ENCODE measurements around the gene CUL7. TPM values are rescaled to one million over a fixed set of nuclear protein-coding genes. Genes with fewer than 3 reads are reported as not detected.
"Not testable (repeated sequence)": the region's sequence is repeated elsewhere in the genome, so short reads cannot be mapped to it uniquely, and the experiment has no call there.

The CUL7 gene
- total RNA-seq, 1 donor from 2014 or later: 20.1 TPM

DNA sequence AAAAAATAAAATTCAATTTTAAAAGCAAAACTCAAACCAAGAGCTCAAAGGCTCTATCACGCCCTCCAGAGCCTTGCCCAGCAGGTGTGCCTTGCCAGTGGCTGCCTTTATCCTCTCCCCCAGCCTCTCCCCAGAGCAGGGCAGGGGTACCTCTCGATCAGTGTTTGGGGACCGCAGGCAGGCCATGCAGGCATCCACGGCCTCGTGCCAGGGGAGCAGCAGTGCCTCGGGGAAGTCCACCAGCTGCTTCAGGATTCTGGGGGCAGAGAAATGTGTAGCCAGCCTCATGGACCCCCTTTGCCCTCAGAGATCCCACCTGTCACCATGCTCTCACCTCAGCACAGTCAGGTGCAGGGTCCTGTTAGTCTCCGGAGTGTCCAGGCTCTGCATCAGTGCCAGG is 5.7 kb downstream of the CUL7 start:
- Histone ChIP-seq H3K36me3 (peaks cover 56% of the 10 kb centered on the region), H3K4me3 (no peak overlapping the region), H3K27ac (no peak overlapping the region), H3K4me1 (peaks cover 11% of the 10 kb centered on the region), H3K27me3 (no peaks in the 10 kb centered on the region), H3K9me3 (no peaks in the 10 kb centered on the region)
- intact Hi-C loops (cut with DNase I): no loop called here
- ATAC-seq: no peak
- TF ChIP-seq, protein P1, sequence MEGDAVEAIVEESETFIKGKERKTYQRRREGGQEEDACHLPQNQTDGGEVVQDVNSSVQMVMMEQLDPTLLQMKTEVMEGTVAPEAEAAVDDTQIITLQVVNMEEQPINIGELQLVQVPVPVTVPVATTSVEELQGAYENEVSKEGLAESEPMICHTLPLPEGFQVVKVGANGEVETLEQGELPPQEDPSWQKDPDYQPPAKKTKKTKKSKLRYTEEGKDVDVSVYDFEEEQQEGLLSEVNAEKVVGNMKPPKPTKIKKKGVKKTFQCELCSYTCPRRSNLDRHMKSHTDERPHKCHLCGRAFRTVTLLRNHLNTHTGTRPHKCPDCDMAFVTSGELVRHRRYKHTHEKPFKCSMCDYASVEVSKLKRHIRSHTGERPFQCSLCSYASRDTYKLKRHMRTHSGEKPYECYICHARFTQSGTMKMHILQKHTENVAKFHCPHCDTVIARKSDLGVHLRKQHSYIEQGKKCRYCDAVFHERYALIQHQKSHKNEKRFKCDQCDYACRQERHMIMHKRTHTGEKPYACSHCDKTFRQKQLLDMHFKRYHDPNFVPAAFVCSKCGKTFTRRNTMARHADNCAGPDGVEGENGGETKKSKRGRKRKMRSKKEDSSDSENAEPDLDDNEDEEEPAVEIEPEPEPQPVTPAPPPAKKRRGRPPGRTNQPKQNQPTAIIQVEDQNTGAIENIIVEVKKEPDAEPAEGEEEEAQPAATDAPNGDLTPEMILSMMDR (IDR thresholded peaks at IDR 0.05): no peak
- DNase-seq: no peak

DNA sequence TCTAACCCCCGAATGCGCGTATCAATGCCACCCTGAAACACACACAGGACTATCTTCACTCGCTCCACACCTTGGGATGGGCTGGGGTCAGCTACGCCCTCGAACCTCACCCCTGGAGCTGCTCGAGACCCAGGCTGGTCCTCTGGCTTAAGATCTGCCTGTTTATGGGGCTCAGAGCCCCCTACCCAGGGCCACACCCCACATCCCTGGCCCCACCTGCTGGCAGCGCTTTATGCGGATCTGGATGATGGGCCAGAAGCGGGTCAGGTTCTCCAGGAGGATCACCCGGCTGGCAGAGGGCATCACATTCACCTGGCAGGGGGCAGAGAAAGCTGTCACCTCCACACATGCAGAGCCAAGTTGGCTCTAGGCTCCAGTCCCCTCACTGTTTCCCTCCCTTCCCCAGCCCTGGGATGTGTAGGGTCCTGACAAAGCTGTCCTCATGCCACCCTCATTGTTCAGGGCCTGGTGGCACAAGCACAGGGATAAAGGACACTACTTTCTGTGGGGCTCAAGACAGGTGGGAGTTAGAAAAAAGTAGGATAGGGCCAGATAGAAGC is 8.2 kb downstream of the CUL7 start:
- H3K36me3 ChIP-seq: peaks cover 70% of the 10 kb centered on the region

DNA sequence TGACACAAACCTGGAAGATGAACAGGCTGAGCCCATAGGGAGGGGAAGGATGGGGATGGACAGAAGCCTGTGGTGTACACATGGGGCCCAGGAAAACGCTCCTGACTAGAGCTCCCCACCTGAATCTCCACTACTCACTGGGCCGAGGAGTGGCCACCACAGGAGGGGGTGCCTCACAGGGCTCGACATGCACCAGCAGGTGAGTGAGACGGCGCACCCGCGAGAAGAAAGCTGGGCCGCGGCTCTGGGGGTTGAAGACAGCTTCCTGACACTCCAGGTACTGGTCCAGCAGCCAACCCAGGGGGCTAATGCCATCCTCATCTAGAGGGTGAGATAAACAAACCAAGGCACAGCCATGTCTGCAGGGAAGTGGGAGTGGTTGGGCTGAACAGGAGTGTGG is 10.3 kb downstream of the CUL7 start:
- no peaks in the 10 kb centered on the region for H3K4me1 ChIP-seq
- no peak overlapping the region for H3K27ac ChIP-seq
- no peak for ATAC-seq
- intact Hi-C loops (cut with DNase I): no loop called here
- no peaks in the 10 kb centered on the region for H3K27me3 ChIP-seq
- no peak overlapping the region for H3K4me3 ChIP-seq
- peaks cover 70% of the 10 kb centered on the region for H3K36me3 ChIP-seq
- no peaks in the 10 kb centered on the region for H3K9me3 ChIP-seq
- TF ChIP-seq, protein P1 (IDR thresholded peaks at IDR 0.05): no peak
- DNase-seq: no peak

More for the DNA sequence above, 8.2 kb downstream of the CUL7 start:
- Histone ChIP-seq H3K9me3 (no peaks in the 10 kb centered on the region), H3K27me3 (no peaks in the 10 kb centered on the region), H3K4me3 (no peak overlapping the region), H3K27ac (no peak overlapping the region), H3K4me1 (no peaks in the 10 kb centered on the region)
- TF ChIP-seq, protein P1 (IDR thresholded peaks at IDR 0.05): no peak
- no peak for DNase-seq
- ATAC-seq: no peak
- intact Hi-C loops (cut with DNase I): no loop called here

DNA sequence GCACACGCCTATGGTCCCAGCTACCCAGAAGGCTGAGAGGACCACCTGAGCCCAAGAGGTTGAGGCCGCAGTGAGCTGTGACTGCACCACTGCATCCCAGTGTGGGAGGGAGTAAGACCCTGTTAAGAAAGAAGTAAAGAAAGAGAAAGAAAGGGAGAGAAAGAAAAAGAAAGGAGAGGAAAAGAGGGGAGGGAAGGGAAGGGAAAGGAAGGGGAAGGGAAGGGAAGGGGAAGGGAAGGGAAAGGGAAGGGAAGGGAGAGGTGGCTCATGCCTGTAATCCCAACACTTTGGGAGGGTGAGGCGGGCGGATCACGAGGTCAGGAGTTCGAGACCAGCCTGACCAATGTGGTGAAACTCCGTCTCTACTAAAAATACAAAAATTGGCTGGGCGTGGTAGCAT is 12.2 kb downstream of the CUL7 start:
- peaks cover 72% of the 10 kb centered on the region for H3K36me3 ChIP-seq
- H3K4me3 ChIP-seq; H3K27ac ChIP-seq; H3K4me1 ChIP-seq; DNase-seq; intact Hi-C loops (cut with DNase I); H3K27me3 ChIP-seq; H3K9me3 ChIP-seq; ATAC-seq: not testable (repeated sequence)

DNA sequence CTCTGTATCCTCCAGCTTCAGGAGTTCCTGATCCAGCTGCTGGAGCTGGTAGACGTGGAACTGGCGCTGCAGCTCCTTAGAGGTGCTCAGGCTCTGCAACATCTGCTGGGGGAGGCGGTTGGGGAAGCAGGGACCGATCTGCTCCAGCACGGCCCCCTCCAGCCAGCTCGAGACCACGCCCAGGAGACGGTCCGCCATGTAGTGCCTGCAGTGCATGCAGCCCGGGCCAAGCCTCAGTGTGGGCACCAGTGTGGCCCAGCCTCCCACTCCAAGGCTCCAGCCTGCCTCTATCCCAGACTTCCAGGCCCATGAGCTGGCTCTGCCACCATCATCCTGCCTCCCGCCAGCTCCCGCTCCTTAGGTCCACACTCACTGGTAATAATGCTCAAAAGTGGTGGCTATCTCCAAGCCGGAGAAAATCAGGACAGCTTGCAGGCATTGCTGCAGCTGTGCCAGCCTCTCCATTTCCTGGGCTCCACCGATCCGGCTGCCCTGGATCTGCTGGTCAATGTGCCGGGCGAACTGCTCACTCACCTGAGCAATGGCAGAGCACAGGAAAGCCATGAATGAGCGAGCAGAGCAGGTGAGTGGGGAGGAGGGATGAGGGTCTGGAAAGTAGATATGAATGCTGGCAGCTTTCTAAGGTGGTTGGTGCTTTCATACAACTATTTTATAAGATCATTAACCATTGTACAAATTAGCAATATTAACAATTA is 13.0 kb downstream of the CUL7 start:
- Histone ChIP-seq H3K4me3 (no peak overlapping the region), H3K27me3 (no peaks in the 10 kb centered on the region), H3K27ac (no peak overlapping the region), H3K4me1 (no peaks in the 10 kb centered on the region), H3K36me3 (peaks cover 71% of the 10 kb centered on the region), H3K9me3 (no peaks in the 10 kb centered on the region)
- TF ChIP-seq, protein P1 (IDR thresholded peaks at IDR 0.05): no peak
- no peak for DNase-seq
- intact Hi-C loops (cut with DNase I): no loop called here
- no peak for ATAC-seq

DNA sequence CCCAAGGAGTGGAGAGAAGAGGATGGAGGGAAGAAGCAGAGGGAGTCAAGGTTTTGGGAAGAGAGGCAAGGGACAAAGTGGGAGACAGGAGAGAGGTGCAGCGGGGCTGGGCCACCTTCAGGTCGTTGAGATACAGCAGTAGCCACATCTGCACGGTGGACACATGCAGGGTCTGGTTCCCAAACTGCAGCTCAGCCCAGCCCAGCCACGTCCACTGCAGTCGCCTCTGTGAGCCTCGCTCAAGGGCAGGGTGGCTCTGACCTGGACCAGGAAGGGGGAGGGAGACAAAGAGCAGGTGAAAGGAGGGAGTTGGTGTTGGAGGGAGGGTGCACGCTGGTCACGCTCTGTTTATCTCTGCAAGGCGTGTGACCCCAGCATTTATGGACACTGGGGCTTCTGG is 14.9 kb downstream of the CUL7 start:
- intact Hi-C loops (cut with DNase I): no loop called here
- Histone ChIP-seq H3K9me3 (no peaks in the 10 kb centered on the region), H3K27me3 (no peaks in the 10 kb centered on the region), H3K36me3 (peaks cover 76% of the 10 kb centered on the region), H3K4me1 (no peaks in the 10 kb centered on the region), H3K27ac (no peak overlapping the region), H3K4me3 (no peak overlapping the region)
- ATAC-seq: no peak
- DNase-seq: no peak
- TF ChIP-seq, protein P1 (IDR thresholded peaks at IDR 0.05): no peak

Data from upper lobe of right lung (tissue), 1 donor.